NCI-H82 treated with DMSO at 0.1 percent for 48 hours (cell line): ENCODE data around the gene KLK2.

Experiments used
- DNase-seq: peaks from one replicate; lab custom pipeline; 2025; ENCODE audit not compliant: unreplicated experiment; lab: John Stamatoyannopoulos, UW

Gene KLK2

DNA sequence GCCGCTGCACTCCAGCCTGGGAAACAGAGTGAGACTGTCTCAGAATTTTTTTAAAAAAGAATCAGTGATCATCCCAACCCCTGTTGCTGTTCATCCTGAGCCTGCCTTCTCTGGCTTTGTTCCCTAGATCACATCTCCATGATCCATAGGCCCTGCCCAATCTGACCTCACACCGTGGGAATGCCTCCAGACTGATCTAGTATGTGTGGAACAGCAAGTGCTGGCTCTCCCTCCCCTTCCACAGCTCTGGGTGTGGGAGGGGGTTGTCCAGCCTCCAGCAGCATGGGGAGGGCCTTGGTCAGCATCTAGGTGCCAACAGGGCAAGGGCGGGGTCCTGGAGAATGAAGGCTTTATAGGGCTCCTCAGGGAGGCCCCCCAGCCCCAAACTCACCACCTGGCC lies at the start of gene KLK2:
KLK2 (plus strand) TSS at position 384 of the 400 bp plus-strand sequence. CDS start 35 bp downstream, outside the sequence.
- no peak for DNase-seq

DNA sequence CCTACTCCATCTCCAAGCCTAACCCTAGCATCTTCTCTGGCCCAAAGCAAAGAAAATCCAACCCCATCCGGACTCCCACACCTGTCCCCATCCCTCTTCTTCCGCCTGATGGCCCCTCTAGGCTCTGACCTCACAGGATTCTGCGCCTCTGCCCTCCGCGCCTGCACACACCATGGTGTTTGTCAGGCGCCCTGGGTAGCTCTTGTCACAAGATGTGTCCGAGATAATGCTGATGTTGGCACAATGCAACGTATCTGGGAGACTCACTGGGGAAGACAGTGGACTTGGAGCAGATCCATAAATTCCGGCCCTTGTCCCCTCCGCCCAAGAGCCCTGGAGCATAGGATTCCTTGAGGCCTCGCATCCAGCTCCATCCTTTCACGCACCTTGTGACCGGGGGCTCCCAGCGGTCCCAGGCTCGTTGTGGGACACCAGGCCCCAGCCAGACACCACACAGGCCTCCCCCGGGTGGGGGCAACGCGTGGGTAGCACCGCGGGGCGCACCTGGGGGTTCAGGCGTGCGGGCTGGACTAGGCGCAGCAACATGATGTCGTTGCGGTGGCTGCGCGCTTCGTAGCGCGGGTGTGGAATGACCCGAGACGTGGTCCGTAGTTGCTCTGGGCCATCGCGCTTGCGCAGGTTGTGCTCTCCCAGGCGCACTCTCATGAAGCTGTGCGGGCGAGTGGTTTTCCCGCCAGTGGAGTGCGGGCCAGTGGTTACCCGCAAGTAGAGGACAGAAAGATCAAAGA lies 46.6 kb upstream of the KLK2 start:
- DNase-seq, result no peak

- no peak for DNase-seq
These were observed 45.8 kb upstream of the KLK2 start for GRCh38 chr19:50827476-50827875.

- DNase-seq, result no peak
These were observed 43.4 kb upstream of the KLK2 start for GRCh38 chr19:50829801-50830200.

DNA sequence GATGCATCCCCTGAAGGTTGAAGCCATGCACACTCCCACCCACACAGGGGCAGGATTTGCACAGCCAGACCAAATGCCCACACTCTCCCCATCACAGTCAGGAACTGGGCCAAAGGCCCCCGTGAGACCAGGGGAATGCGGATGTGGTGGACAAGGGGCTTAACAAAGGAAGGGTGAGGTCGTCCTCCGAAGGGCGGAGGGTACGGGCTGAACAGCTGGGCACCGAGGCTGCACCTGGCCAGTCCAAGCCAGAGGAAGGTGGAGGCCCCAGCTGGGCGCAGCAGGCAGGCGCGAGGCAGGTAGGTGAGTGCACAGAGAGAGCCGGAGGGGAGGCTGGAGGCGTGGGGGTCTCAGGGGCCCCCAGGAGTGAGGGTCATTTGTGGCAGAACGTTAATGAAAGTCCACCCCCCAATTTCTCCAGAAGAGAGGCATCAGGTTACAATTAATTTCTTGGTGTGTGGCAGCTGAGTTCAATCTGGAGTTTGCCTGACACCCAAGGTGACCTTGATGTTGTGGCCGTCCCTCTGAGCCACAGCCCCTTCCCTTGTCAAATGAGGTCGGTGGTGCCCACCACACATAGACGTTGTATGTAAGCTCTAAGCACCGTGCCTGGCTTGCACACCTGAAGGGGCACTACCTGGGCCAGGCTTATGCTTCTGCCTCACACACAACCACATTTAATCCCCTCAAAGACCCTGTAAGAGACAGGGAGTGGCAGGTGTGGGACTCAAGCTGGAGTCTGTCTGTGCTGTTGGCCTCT lies 42.8 kb upstream of the KLK2 start:
- DNase-seq, result no peak

GRCh38 chr19:50831026-50831396 lies 42.2 kb upstream of the KLK2 start:
- no peak for DNase-seq

DNA sequence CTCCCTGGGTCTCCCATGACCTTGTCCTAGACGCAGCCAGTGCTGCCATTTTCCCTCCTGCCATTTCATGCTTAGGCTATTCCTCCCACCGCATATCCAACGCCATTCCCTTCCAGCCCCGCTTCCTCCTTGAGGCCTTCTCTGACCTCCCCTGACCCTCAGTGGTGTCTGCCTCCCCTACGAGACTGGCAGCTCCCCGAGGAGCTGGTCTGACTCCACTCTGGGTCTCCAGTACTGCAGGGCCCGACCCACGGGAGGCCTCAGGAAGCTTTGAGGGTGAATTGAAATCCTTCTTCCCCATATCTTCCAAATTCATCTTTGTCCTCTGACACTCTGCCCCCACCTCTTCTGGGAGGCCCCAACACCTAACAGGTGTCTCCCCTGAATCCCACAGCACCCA lies 40.6 kb upstream of the KLK2 start:
- DNase-seq, result no peak

GRCh38 chr19:50833117-50833801 lies 40.0 kb upstream of the KLK2 start, which contains the start of gene KLK15:
KLK15 (minus strand) TSS chr19:50833574; CDS start chr19:50831492, 2,082 bp downstream.
- DNase-seq, result no peak

DNA sequence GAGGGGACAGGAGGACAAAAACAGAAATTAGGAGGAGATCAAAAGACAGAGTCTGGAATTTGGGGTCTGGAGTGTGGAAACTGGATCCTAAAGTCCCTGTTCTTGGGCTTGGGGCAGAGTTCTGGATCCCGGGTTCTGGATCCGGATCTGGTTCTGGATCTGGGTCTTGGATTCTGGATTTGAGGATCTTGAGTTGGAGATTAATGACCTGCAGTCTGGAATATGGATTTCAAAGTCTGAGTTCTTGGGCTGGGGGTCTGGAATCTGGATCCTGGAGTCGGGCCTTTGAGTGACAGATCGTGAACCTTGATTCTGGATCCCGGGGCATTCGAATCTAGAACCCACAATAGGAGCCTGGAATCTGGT lies 39.5 kb upstream of the KLK2 start:
- no peak for DNase-seq

- DNase-seq, result no peak
These were observed 38.0 kb upstream of the KLK2 start for GRCh38 chr19:50835103-50835784.

DNA sequence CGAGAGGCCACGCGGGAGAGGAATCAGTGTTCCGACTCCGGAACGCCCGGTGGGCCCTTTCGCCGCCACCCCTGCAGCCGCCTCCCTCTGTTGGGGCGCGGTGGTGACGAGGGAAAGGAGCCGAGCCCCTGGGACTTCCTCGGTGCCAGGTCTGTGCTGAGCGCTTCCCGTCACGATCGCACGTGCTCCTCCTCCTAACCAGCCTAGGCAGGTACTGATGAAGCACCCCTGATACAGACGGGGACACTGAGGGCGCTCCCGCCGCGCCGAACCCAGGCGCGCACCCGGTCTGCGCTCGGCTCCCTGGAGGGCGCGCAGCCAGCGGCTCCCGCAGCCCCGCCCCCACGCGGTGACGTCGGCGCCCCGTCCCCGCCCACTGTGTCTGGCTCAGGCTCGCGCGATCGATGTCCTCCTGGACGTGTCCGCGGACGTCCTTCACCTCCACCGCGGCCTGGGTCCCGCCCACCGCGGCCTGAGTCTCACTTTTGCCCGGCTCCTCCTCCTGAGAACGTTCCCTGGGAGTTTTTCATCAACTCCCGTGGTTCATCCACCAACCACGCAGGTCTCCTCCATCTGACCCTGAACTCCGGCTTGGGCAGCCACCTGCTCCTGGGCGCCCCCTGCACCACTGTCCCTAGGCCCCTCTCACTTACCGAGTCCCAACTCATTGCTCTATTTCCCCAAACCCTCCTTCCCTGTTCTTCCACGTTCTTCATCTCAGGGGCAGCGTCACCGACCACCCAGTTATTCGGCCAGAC lies 37.3 kb upstream of the KLK2 start:
- peak; percentile 27 for DNase-seq

- no peak for DNase-seq
These were observed 36.6 kb upstream of the KLK2 start for GRCh38 chr19:50836543-50837195.

GRCh38 chr19:50837300-50837699 lies 35.9 kb upstream of the KLK2 start:
- no peak for DNase-seq

GRCh38 chr19:50838239-50838638 lies 35.0 kb upstream of the KLK2 start:
- no peak for DNase-seq

- no peak for DNase-seq
These were observed 33.3 kb upstream of the KLK2 start for GRCh38 chr19:50839712-50840655.

- DNase-seq, result no peak
These were observed 31.1 kb upstream of the KLK2 start for GRCh38 chr19:50842130-50842529.

GRCh38 chr19:50843205-50843604 lies 30.0 kb upstream of the KLK2 start:
- DNase-seq, result no peak

DNA sequence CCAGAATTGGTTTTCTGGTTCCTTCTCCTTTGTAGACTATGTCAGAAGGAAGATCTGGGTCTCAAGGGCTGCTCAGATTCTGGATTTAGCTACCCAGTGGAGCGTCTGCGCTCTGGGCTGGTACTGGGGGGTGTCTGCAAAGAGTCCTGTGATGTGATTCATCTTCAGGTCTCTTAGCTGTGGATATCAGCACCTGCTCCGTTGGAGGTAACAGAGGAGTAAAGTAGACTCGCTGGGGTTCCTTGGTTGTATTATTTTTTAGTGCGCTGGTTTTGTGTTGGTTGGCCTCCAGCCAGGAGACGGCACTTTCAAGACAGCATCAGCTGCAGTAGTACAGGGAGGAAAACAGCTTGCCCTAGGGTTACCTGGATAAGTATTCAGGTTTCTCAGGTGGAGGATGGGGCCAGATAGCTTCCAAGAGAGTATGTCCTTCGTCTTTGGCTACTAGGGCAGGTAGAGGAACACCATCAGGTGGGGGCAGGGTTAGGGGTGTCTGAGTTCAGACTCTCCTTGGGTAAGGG lies 29.5 kb upstream of the KLK2 start:
- DNase-seq, result no peak
